Thymus (tissue), 11 donors: ENCODE results near the gene LHFPL6. TPM values are rescaled to one million over a fixed set of nuclear protein-coding genes. Genes with fewer than 3 reads are reported as not detected.

ENCODE experiments used
- DNase-seq, 9 donors: peaks; one replicate each; pipeline ENCODE4 v3.0.0-alpha.2; 2013; ENCODE audit warnings: low spot score in 9 of 9, low read depth in 6 of 9, missing footprints in 1 of 9
- H3K27ac ChIP-seq, 2 donors: one replicate each; pipeline ENCODE4 v1.5.1; 2013; ENCODE audit warnings: control low read depth in 1 of 2, low read depth in 1 of 2, low read length in 1 of 2, mild to moderate bottlenecking in 1 of 2, moderate library complexity in 1 of 2
- H3K27me3 ChIP-seq, 2 donors: one replicate each; pipeline ENCODE4 v1.5.1; 2013; ENCODE audit warnings: low read length in 1 of 2; ENCODE audit not compliant: control insufficient read depth in 2 of 2, insufficient read depth in 1 of 2
- H3K36me3 ChIP-seq, 2 donors: one replicate each; pipeline ENCODE4 v1.5.1; 2013; ENCODE audit warnings: low read length in 1 of 2, mild to moderate bottlenecking in 1 of 2, moderate library complexity in 1 of 2; ENCODE audit not compliant: control insufficient read depth in 2 of 2, insufficient read depth in 2 of 2
- H3K4me1 ChIP-seq, 2 donors: one replicate each; pipeline ENCODE4 v1.5.1; 2013; ENCODE audit warnings: low read length in 2 of 2; ENCODE audit not compliant: control insufficient read depth in 2 of 2, insufficient read depth in 2 of 2
- H3K4me3 ChIP-seq, 2 donors: one replicate each; pipeline ENCODE4 v1.5.1; 2013; ENCODE audit warnings: low read length in 2 of 2, control low read depth in 1 of 2, mild to moderate bottlenecking in 1 of 2
- H3K9me3 ChIP-seq, 2 donors: one replicate each; pipeline ENCODE4 v1.5.1; 2013; ENCODE audit warnings: low read length in 1 of 2, mild to moderate bottlenecking in 1 of 2; ENCODE audit not compliant: control insufficient read depth in 2 of 2, insufficient read depth in 1 of 2
- WGBS: extraction: QIAGEN DNeasy Blood & Tissue Kit; methylation state at CpG from one replicate; pipeline ENCODE4 v1.1.7; 2013; 5-methylcytosine and 5-hydroxymethylcytosine counted together
- polyA plus RNA-seq: library from polyadenylated mRNA; stranded (reverse); fragments of 200-250 nt; gene quantifications from one replicate; pipeline ENCODE4 v1.2.3, GENCODE V29; 2013
- total RNA-seq: library from RNA; stranded (reverse); fragments of 120-200 nt; gene quantifications from one replicate; pipeline ENCODE4 v1.2.4, GENCODE V29; 2013
- donor health status: healthy.

LHFPL6 gene
- total and polyA plus RNA-seq, 2 donors = 9.1 to 14.9 TPM

GRCh38 chr13:39530916-39531315 lies 72.1 kb downstream of the LHFPL6 start:
- H3K27ac ChIP-seq = no peak overlapping the region
- H3K9me3 ChIP-seq = no peaks in the 10 kb centered on the region
- peaks cover 0 to 2% of the 10 kb centered on the region in 2 donors for H3K4me1 ChIP-seq
- WGBS = 93% methylated on average over 3 of the region's 3 CpGs
- H3K27me3 ChIP-seq = no peaks in the 10 kb centered on the region
- DNase-seq = no peak
- no peaks in the 10 kb centered on the region for H3K36me3 ChIP-seq
- no peak overlapping the region for H3K4me3 ChIP-seq

GRCh38 chr13:39528661-39528980 lies 74.4 kb downstream of the LHFPL6 start:
- no peak for DNase-seq
- Histone ChIP-seq H3K4me3 (no peak overlapping the region), H3K9me3 (no peaks in the 10 kb centered on the region), H3K27me3 (no peaks in the 10 kb centered on the region), H3K4me1 (peaks cover 0 to 2% of the 10 kb centered on the region in 2 donors), H3K27ac (no peak overlapping the region), H3K36me3 (no peaks in the 10 kb centered on the region)
- 94% methylated on average over 3 of the region's 3 CpGs for WGBS

- H3K9me3 ChIP-seq = no peaks in the 10 kb centered on the region
- peaks cover 0 to 2% of the 10 kb centered on the region in 2 donors for H3K4me1 ChIP-seq
- H3K4me3 ChIP-seq = no peak overlapping the region
- H3K36me3 ChIP-seq = no peaks in the 10 kb centered on the region
- DNase-seq = no peak
- 92% methylated on average over 5 of the region's 5 CpGs for WGBS
- no peaks in the 10 kb centered on the region for H3K27me3 ChIP-seq
- no peak overlapping the region for H3K27ac ChIP-seq
These were observed 74.9 kb downstream of the LHFPL6 start for GRCh38 chr13:39527961-39528660.

- 88% methylated on average over 3 of the region's 3 CpGs for WGBS
- peaks cover 0 to 2% of the 10 kb centered on the region in 2 donors for H3K4me1 ChIP-seq
- H3K36me3 ChIP-seq = no peaks in the 10 kb centered on the region
- no peak overlapping the region for H3K27ac ChIP-seq
- no peak for DNase-seq
- H3K4me3 ChIP-seq = no peak overlapping the region
- no peaks in the 10 kb centered on the region for H3K9me3 ChIP-seq
- H3K27me3 ChIP-seq = no peaks in the 10 kb centered on the region
These were observed 75.7 kb downstream of the LHFPL6 start for GRCh38 chr13:39527301-39527700.

GRCh38 chr13:39526499-39526898 lies 76.5 kb downstream of the LHFPL6 start:
- Histone ChIP-seq H3K27ac (no peak overlapping the region), H3K4me3 (no peak overlapping the region), H3K9me3 (no peaks in the 10 kb centered on the region), H3K4me1 (no peaks in the 10 kb centered on the region), H3K27me3 (no peaks in the 10 kb centered on the region), H3K36me3 (no peaks in the 10 kb centered on the region)
- DNase-seq = no peak
- WGBS = 95% methylated on average over 8 of the region's 8 CpGs

- H3K9me3 ChIP-seq = no peaks in the 10 kb centered on the region
- H3K36me3 ChIP-seq = no peaks in the 10 kb centered on the region
- no peak for DNase-seq
- H3K27ac ChIP-seq = no peak overlapping the region
- H3K4me3 ChIP-seq = no peak overlapping the region
- H3K27me3 ChIP-seq = no peaks in the 10 kb centered on the region
- H3K4me1 ChIP-seq = no peaks in the 10 kb centered on the region
- 94% methylated on average over 1 of the region's 1 CpG for WGBS
These were observed 77.5 kb downstream of the LHFPL6 start for GRCh38 chr13:39525506-39525905.

GRCh38 chr13:39524795-39525194 lies 78.2 kb downstream of the LHFPL6 start:
- Histone ChIP-seq H3K4me3 (no peak overlapping the region), H3K27me3 (no peaks in the 10 kb centered on the region), H3K27ac (no peak overlapping the region), H3K36me3 (no peaks in the 10 kb centered on the region), H3K4me1 (no peaks in the 10 kb centered on the region), H3K9me3 (no peaks in the 10 kb centered on the region)
- WGBS = 98% methylated on average over 4 of the region's 4 CpGs
- no peak for DNase-seq

GRCh38 chr13:39522329-39522728 lies 80.7 kb downstream of the LHFPL6 start:
- H3K36me3 ChIP-seq = no peaks in the 10 kb centered on the region
- no peaks in the 10 kb centered on the region for H3K4me1 ChIP-seq
- no peaks in the 10 kb centered on the region for H3K9me3 ChIP-seq
- no peak overlapping the region for H3K27ac ChIP-seq
- WGBS = 98% methylated on average over 4 of the region's 4 CpGs
- H3K4me3 ChIP-seq = no peak overlapping the region
- no peaks in the 10 kb centered on the region for H3K27me3 ChIP-seq
- no peak for DNase-seq

- WGBS = 91% methylated on average over 4 of the region's 4 CpGs
These were observed 81.3 kb downstream of the LHFPL6 start for GRCh38 chr13:39521701-39522100.

More at GRCh38 chr13:39521701-39522100, 81.3 kb downstream of the LHFPL6 start:
- H3K36me3 ChIP-seq = no peaks in the 10 kb centered on the region
- no peaks in the 10 kb centered on the region for H3K27me3 ChIP-seq
- H3K9me3 ChIP-seq = no peaks in the 10 kb centered on the region
- H3K4me3 ChIP-seq = no peak overlapping the region
- no peaks in the 10 kb centered on the region for H3K4me1 ChIP-seq
- no peak overlapping the region for H3K27ac ChIP-seq
- DNase-seq = no peak
